Stimulated activated naive B cell treated with anti-CD40 and anti-IgM and Interleukin-4, amounts not matched to agents 10 μg/mL and 1 μg/mL and 100 μg/mL, for 72 hours (primary cell): ENCODE results near the gene IRF4.

Experiments used
- ATAC-seq, 2 donors: fragments of 150-1000 bp; cut with Tn5 transposase; replicated peaks; 2 replicates each; pipeline ENCODE4 v1.10.0; 2021; ENCODE audit warnings: moderate library complexity in 1 of 2
- DNase-seq: peaks from one replicate; pipeline ENCODE4 v3.0.0; 2021
- H3K27ac Mint-ChIP-seq: one replicate; pipeline ENCODE4 v1.8.0; 2022; ENCODE audit warnings: mild to moderate bottlenecking, mixed read lengths
- H3K27me3 Mint-ChIP-seq, 2 donors: one replicate each; pipeline ENCODE4 v1.8.0; 2022; ENCODE audit warnings: mixed read lengths in 2 of 2
- H3K36me3 Mint-ChIP-seq, 2 donors: one replicate each; pipeline ENCODE4 v1.8.0; 2022; ENCODE audit warnings: mixed read lengths in 2 of 2, mild to moderate bottlenecking in 1 of 2
- H3K4me1 Mint-ChIP-seq, 2 donors: one replicate each; pipeline ENCODE4 v1.8.0; 2022; ENCODE audit warnings: mixed read lengths in 2 of 2, mild to moderate bottlenecking in 1 of 2
- H3K4me3 Mint-ChIP-seq, 2 donors: one replicate each; pipeline ENCODE4 v1.8.0; 2022; ENCODE audit warnings: mild to moderate bottlenecking in 2 of 2, mixed read lengths in 2 of 2, moderate library complexity in 1 of 2
- H3K9me3 Mint-ChIP-seq, 2 donors: one replicate each; pipeline ENCODE4 v1.8.0; 2022; ENCODE audit warnings: mixed read lengths in 2 of 2, mild to moderate bottlenecking in 1 of 2

The IRF4 gene

GRCh38 chr6:391559-392440 lies at the start of gene IRF4:
Gene IRF4, plus strand, starts transcription at chr6:391752. Its CDS starts 1,401 bp downstream, at chr6:393153.
- H3K4me3 Mint-ChIP-seq, result peak within 1 kb of the TSS; percentile 93 to 98
- H3K9me3 Mint-ChIP-seq, result peaks cover 0 to 4% of the 10 kb centered on the region in 2 donors
- ATAC-seq (peak; percentile 66 to 74), DNase-seq (peak; percentile 76)
- peaks cover 5 to 6% of the 10 kb centered on the region in 2 donors for H3K27me3 Mint-ChIP-seq
- peak within 1 kb of the TSS; percentile 97 for H3K27ac Mint-ChIP-seq
- H3K36me3 Mint-ChIP-seq, result peaks cover 41 to 47% of the 10 kb centered on the region in 2 donors
- H3K4me1 Mint-ChIP-seq, result peaks cover 32 to 74% of the 10 kb centered on the region in 2 donors

GRCh38 chr6:341914-342831 lies 49.4 kb upstream of the IRF4 start:
- Mint-ChIP-seq H3K4me3 (peak overlapping the region in 1 of 2 donors; percentile 40), H3K27ac (peak overlapping the region; percentile 96), H3K27me3 (no peaks in the 10 kb centered on the region), H3K4me1 (peaks cover 54 to 88% of the 10 kb centered on the region in 2 donors), H3K36me3 (peaks cover 46 to 56% of the 10 kb centered on the region in 2 donors), H3K9me3 (no peaks in the 10 kb centered on the region)
- DNase-seq (no peak), ATAC-seq (peak in 1 of 2 donors; percentile 5)

DNA sequence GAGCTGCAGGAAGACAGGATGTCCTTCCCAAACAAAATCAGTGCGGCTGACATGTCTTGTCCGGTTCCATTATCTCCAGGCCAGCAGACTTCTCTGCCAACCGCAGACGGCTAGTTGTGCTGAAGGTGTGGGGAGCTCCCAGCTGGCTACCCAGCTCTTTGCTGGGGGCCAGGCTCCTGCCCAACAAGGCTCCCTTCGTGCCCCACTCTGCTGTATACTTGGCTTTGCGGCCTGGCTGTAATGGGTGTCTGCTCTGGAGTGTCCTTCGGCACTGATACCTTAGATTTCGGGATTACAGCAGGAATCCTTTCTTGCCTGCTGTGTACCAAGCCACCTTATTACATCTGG lies 48.7 kb upstream of the IRF4 start:
- peaks cover 57 to 88% of the 10 kb centered on the region in 2 donors for H3K4me1 Mint-ChIP-seq

GRCh38 chr6:343226-343935 lies 48.2 kb upstream of the IRF4 start:
- Mint-ChIP-seq H3K36me3 (peaks cover 52 to 64% of the 10 kb centered on the region in 2 donors), H3K4me1 (peaks cover 54 to 88% of the 10 kb centered on the region in 2 donors), H3K9me3 (no peaks in the 10 kb centered on the region), H3K27ac (no peak overlapping the region), H3K4me3 (no peak overlapping the region), H3K27me3 (no peaks in the 10 kb centered on the region)
- DNase-seq (no peak), ATAC-seq (no peak)

More for the DNA sequence above, 48.7 kb upstream of the IRF4 start:
- Mint-ChIP-seq H3K4me3 (no peak overlapping the region), H3K27me3 (no peaks in the 10 kb centered on the region), H3K9me3 (no peaks in the 10 kb centered on the region), H3K27ac (no peak overlapping the region), H3K36me3 (peaks cover 49 to 61% of the 10 kb centered on the region in 2 donors)
- DNase-seq (no peak), ATAC-seq (no peak)

GRCh38 chr6:343960-344815 lies 47.4 kb upstream of the IRF4 start:
- ATAC-seq (no peak), DNase-seq (no peak)
- Mint-ChIP-seq H3K4me3 (no peak overlapping the region), H3K9me3 (no peaks in the 10 kb centered on the region), H3K4me1 (peaks cover 55 to 89% of the 10 kb centered on the region in 2 donors), H3K27ac (peak overlapping the region; percentile 56), H3K36me3 (peaks cover 57 to 68% of the 10 kb centered on the region in 2 donors), H3K27me3 (no peaks in the 10 kb centered on the region)

- Mint-ChIP-seq H3K4me3 (no peak overlapping the region), H3K4me1 (peaks cover 53 to 89% of the 10 kb centered on the region in 2 donors), H3K36me3 (peaks cover 62 to 72% of the 10 kb centered on the region in 2 donors), H3K27ac (no peak overlapping the region), H3K27me3 (no peaks in the 10 kb centered on the region), H3K9me3 (no peaks in the 10 kb centered on the region)
- no peak for DNase-seq
- no peak for ATAC-seq
These were observed 46.7 kb upstream of the IRF4 start for GRCh38 chr6:344816-345340.

DNA sequence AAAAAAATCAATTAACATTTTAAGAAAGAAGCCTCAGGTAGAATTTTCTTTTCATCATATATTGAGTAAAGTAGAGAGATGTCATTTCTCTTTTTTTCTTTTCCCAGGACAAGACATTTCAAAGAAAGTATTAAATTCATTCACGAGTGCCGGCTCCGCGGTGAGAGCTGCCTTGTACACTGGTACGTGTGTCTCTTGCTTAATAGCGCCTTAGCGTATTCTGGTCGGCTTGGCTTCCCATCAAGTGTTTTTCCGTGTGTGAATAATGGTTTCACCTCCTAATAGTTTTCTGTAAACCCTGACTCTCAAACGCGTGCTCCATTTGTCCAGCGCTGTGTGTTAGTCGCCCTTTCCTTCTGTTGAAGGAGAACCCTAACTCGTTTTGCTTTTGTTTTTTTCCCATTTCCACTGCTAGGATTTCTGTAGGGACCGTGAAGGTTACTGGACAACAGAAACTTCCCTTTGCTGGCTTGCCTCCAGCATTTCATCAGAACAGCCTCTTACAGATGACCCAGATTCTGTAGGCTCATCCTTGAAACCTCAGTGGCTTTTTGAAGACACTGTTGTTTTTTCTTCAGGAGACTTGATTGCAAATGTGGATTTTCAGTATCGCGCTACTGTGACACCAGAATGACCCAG lies 45.7 kb upstream of the IRF4 start:
- Mint-ChIP-seq H3K4me1 (peaks cover 46 to 86% of the 10 kb centered on the region in 2 donors), H3K4me3 (no peak overlapping the region), H3K36me3 (peaks cover 65 to 70% of the 10 kb centered on the region in 2 donors), H3K27ac (no peak overlapping the region), H3K9me3 (peaks cover 0 to 4% of the 10 kb centered on the region in 2 donors), H3K27me3 (no peaks in the 10 kb centered on the region)
- no peak for ATAC-seq
- no peak for DNase-seq

GRCh38 chr6:346386-347030 lies 45.0 kb upstream of the IRF4 start:
- Mint-ChIP-seq H3K4me3 (peak overlapping the region; percentile 45 to 46), H3K9me3 (peaks cover 0 to 4% of the 10 kb centered on the region in 2 donors), H3K27me3 (no peaks in the 10 kb centered on the region), H3K36me3 (peaks cover 60 to 70% of the 10 kb centered on the region in 2 donors), H3K27ac (peak overlapping the region; percentile 93), H3K4me1 (peaks cover 42 to 85% of the 10 kb centered on the region in 2 donors)
- no peak for DNase-seq
- no peak for ATAC-seq

- Mint-ChIP-seq H3K9me3 (peaks cover 0 to 4% of the 10 kb centered on the region in 2 donors), H3K4me3 (peak overlapping the region; percentile 45 to 46), H3K36me3 (peaks cover 57 to 70% of the 10 kb centered on the region in 2 donors), H3K27ac (peak overlapping the region; percentile 75), H3K27me3 (no peaks in the 10 kb centered on the region), H3K4me1 (peaks cover 36 to 83% of the 10 kb centered on the region in 2 donors)
- ATAC-seq, result peak; percentile 93
- no peak for DNase-seq
These were observed 44.3 kb upstream of the IRF4 start for GRCh38 chr6:347232-347631.

- no peak for ATAC-seq
- Mint-ChIP-seq H3K9me3 (peaks cover 0 to 4% of the 10 kb centered on the region in 2 donors), H3K4me3 (no peak overlapping the region), H3K36me3 (peaks cover 53 to 72% of the 10 kb centered on the region in 2 donors), H3K27me3 (no peaks in the 10 kb centered on the region), H3K27ac (peak overlapping the region; percentile 27), H3K4me1 (peaks cover 36 to 75% of the 10 kb centered on the region in 2 donors)
- DNase-seq, result no peak
These were observed 43.3 kb upstream of the IRF4 start for GRCh38 chr6:347951-348859.

GRCh38 chr6:348860-349396 lies 42.6 kb upstream of the IRF4 start:
- no peak overlapping the region for H3K4me3 Mint-ChIP-seq
- H3K27ac Mint-ChIP-seq, result no peak overlapping the region
- H3K36me3 Mint-ChIP-seq, result peaks cover 48 to 71% of the 10 kb centered on the region in 2 donors

More at GRCh38 chr6:348860-349396, 42.6 kb upstream of the IRF4 start:
- peaks cover 0 to 4% of the 10 kb centered on the region in 2 donors for H3K9me3 Mint-ChIP-seq
- DNase-seq (no peak), ATAC-seq (no peak)
- H3K4me1 Mint-ChIP-seq, result peaks cover 37 to 75% of the 10 kb centered on the region in 2 donors
- H3K27me3 Mint-ChIP-seq, result no peaks in the 10 kb centered on the region
